Measurements from ENCODE around the gene RNF181. TPM values are rescaled to one million over a fixed set of nuclear protein-coding genes. Genes with fewer than 3 reads are reported as not detected.
"Not testable (repeated sequence)": the region's sequence is repeated elsewhere in the genome, so short reads cannot be mapped to it uniquely, and the experiment has no call there.

RNF181 gene
- total RNA-seq, 1 experiment from 2014 or later: 77.5 TPM

- Histone ChIP-seq H3K36me3 (ENCODE audit: control insufficient read depth in 1 of 2, insufficient read depth in 2 of 2, low read length in 2 of 2) (peaks cover 6 to 12% of the 10 kb centered on the region in 2 experiments), H3K4me3 (replicated peaks in 1 of 2; ENCODE audit: low read depth in 1 of 2, low read length in 2 of 2) (peak overlapping the region; percentile 7 to 83; a peak in 1 of 4 replicates), H3K4me1 (ENCODE audit: control insufficient read depth in 1 of 2, insufficient read depth in 2 of 2, low read length in 2 of 2) (peaks cover 8 to 17% of the 10 kb centered on the region in 2 experiments), H3K4me2 (ENCODE audit: low read length) (peak overlapping the region; percentile 93)
- intact Hi-C loops (cut with micrococcal nuclease): loop anchor here (5.0 kb wide), 1 partner anchor 192 kb away; the partner anchor contains the start of gene CAPG
- H3K27ac ChIP-seq (ENCODE audit: low read depth, low read length); ATAC-seq; DNase-seq (ENCODE audit: low read depth, low spot score); H3K79me2 ChIP-seq (ENCODE audit: insufficient read depth, low read length); H3K27me3 ChIP-seq (ENCODE audit: insufficient read depth, low read length); H3K9ac ChIP-seq (ENCODE audit: low read length); BruUV-seq (replicated peaks); H2AFZ ChIP-seq (ENCODE audit: low read depth, low read length, poor library complexity, severe bottlenecking); H4K20me1 ChIP-seq (ENCODE audit: insufficient read depth); H3K9me2 ChIP-seq (ENCODE audit: insufficient read depth); RAD21 ChIA-PET (ENCODE audit: low non-redundant PET in 1 of 2, low total read pairs in 2 of 2, uncharacterized antibody in 2 of 2, unreplicated experiment in 2 of 2); H3K9me3 ChIP-seq (ENCODE audit: control insufficient read depth in 1 of 2, insufficient read depth in 1 of 2, low read depth in 1 of 2, low read length in 2 of 2): not testable (repeated sequence)
- ChIA-PET CTCF (interaction anchor here (1.0 kb wide), 1 partner anchor 33 kb away, joined by 4 read pairs; no protein-coding TSS in a partner anchor), POLR2A (interaction anchor here (0.6 to 3.3 kb wide), 3 partner anchors 8 to 27 kb away, joined by 3 to 20 read pairs (median 3); partner anchors contain the start of genes C2orf68, RNF181 and VAMP8)
Observed at GRCh38 chr2:85604133-85604444, 8.5 kb downstream of the RNF181 start.

GRCh38 chr2:85604568-85605339, 9.2 kb downstream of the RNF181 start:
- CTCF ChIA-PET: no interaction called here
- no peak for DNase-seq (ENCODE audit: low read depth, low spot score)
- intact Hi-C loops (cut with micrococcal nuclease): loop anchor here (5.0 kb wide), 1 partner anchor 192 kb away; the partner anchor contains the start of gene CAPG
- Histone ChIP-seq H3K27me3 (ENCODE audit: insufficient read depth, low read length) (no peaks in the 10 kb centered on the region), H2AFZ (ENCODE audit: low read depth, low read length, poor library complexity, severe bottlenecking) (no peak overlapping the region), H3K9ac (ENCODE audit: low read length) (no peak overlapping the region), H3K4me1 (ENCODE audit: control insufficient read depth in 1 of 2, insufficient read depth in 2 of 2, low read length in 2 of 2) (peaks cover 8 to 17% of the 10 kb centered on the region in 2 experiments), H3K4me2 (ENCODE audit: low read length) (no peak overlapping the region), H4K20me1 (ENCODE audit: insufficient read depth) (no peaks in the 10 kb centered on the region), H3K27ac (ENCODE audit: low read depth, low read length) (no peak overlapping the region), H3K79me2 (ENCODE audit: insufficient read depth, low read length) (no peaks in the 10 kb centered on the region; the same call in 1 of the 2 replicates), H3K9me3 (ENCODE audit: control insufficient read depth in 1 of 2, insufficient read depth in 1 of 2, low read depth in 1 of 2, low read length in 2 of 2) (no peaks in the 10 kb centered on the region), H3K9me2 (ENCODE audit: insufficient read depth) (no peaks in the 10 kb centered on the region), H3K4me3 (replicated peaks in 1 of 2; ENCODE audit: low read depth in 1 of 2, low read length in 2 of 2) (no peak overlapping the region), H3K36me3 (ENCODE audit: control insufficient read depth in 1 of 2, insufficient read depth in 2 of 2, low read length in 2 of 2) (peaks cover 6 to 16% of the 10 kb centered on the region in 2 experiments)
- RAD21 ChIA-PET (ENCODE audit: low non-redundant PET in 1 of 2, low total read pairs in 2 of 2, uncharacterized antibody in 2 of 2, unreplicated experiment in 2 of 2): no interaction called here
- BruUV-seq (replicated peaks): no TSS peak
- TF ChIP-seq ZFX (IDR thresholded peaks at IDR 0.05) (no peak), SP1 (IDR thresholded peaks at IDR 0.05; ENCODE audit: low read depth) (no peak), ZNF274 (IDR thresholded peaks at IDR 0.05; ENCODE audit: low read depth, low read length) (no peak), JUND (IDR thresholded peaks at IDR 0.05) (no peak), SRF (IDR thresholded peaks at IDR 0.05; ENCODE audit: low read depth) (no peak), EZH2phosphoT487 (IDR thresholded peaks at IDR 0.05; ENCODE audit: borderline replicate concordance) (no peak), POLR2A (IDR thresholded peaks at IDR 0.05; ENCODE audit: borderline replicate concordance, extremely low read depth, insufficient read depth, insufficient read length) (no peak), CEBPB (IDR thresholded peaks at IDR 0.05; ENCODE audit: low read depth) (no peak), CTCF (IDR thresholded peaks at IDR 0.05 in 2 of 3, conservative IDR thresholded peaks at IDR 0.05 in 1 of 3; ENCODE audit: borderline replicate concordance in 1 of 3, insufficient read depth in 1 of 3, low read depth in 2 of 3, low read length in 2 of 3) (no peak), ELF1 (IDR thresholded peaks at IDR 0.05; ENCODE audit: borderline replicate concordance, low read depth) (no peak), MAX (IDR thresholded peaks at IDR 0.05) (no peak), EZH2 (IDR thresholded peaks at IDR 0.05) (no peak), CBX3 (IDR thresholded peaks at IDR 0.05; ENCODE audit: low read depth) (no peak)
- ATAC-seq: no peak
- POLR2A ChIA-PET: interaction anchor here (0.5 to 1.8 kb wide), 5 partner anchors 9 to 27 kb away, joined by 3 to 7 read pairs (median 4); partner anchors contain the start of genes RNF181, USP39 and VAMP8
